ENCODE results near the gene KSR1. TPM values are rescaled to one million over a fixed set of nuclear protein-coding genes. Genes with fewer than 3 reads are reported as not detected.

KSR1 gene
- total RNA-seq, 4 donors from 2014 or later: 10.4 to 17.7 (median 13.2) TPM

- in situ Hi-C loops (cut with MboI; ENCODE audit: low sequenced_read_pairs in 4 of 4) (no loop called here), intact Hi-C loops (cut with DNase I; ENCODE audit: low total_unique reads) (no loop called here)
- H3K36me3 ChIP-seq: no peaks in the 10 kb centered on the region
- no peak for ATAC-seq
- TF ChIP-seq CTCF (IDR thresholded peaks at IDR 0.05 in 4 of 5, conservative IDR thresholded peaks at IDR 0.05 in 1 of 5): no peak
- no peak for TF ChIP-seq POLR2A (IDR thresholded peaks at IDR 0.05)
- H3K4me3 ChIP-seq: no peak overlapping the region
- H3K27me3 ChIP-seq: no peaks in the 10 kb centered on the region
- no peaks in the 10 kb centered on the region for H3K9me3 ChIP-seq
- no peaks in the 10 kb centered on the region for H3K4me1 ChIP-seq
- no peak overlapping the region for H3K27ac ChIP-seq
- DNase-seq: no peak
Measured at GRCh38 chr17:27417596-27418365, 38.5 kb upstream of the KSR1 start.

GRCh38 chr17:27418366-27418615 lies 38.0 kb upstream of the KSR1 start:
- TF ChIP-seq CTCF (IDR thresholded peaks at IDR 0.05 in 4 of 5, conservative IDR thresholded peaks at IDR 0.05 in 1 of 5): no peak
- no peak for TF ChIP-seq POLR2A (IDR thresholded peaks at IDR 0.05)
- in situ Hi-C loops (cut with MboI; ENCODE audit: low sequenced_read_pairs in 4 of 4): no loop called here
- no peak overlapping the region for H3K27ac ChIP-seq
- no peaks in the 10 kb centered on the region for H3K4me1 ChIP-seq
- H3K36me3 ChIP-seq: no peaks in the 10 kb centered on the region
- intact Hi-C loops (cut with DNase I; ENCODE audit: low total_unique reads): no loop called here
- no peaks in the 10 kb centered on the region for H3K9me3 ChIP-seq
- H3K4me3 ChIP-seq: no peak overlapping the region
- ATAC-seq: no peak
- no peak for DNase-seq
- no peaks in the 10 kb centered on the region for H3K27me3 ChIP-seq

GRCh38 chr17:27419156-27419555 lies 37.1 kb upstream of the KSR1 start:
- ATAC-seq (no peak), DNase-seq (no peak)
- Histone ChIP-seq H3K27ac (no peak overlapping the region), H3K4me3 (no peak overlapping the region), H3K36me3 (no peaks in the 10 kb centered on the region), H3K4me1 (no peaks in the 10 kb centered on the region), H3K27me3 (no peaks in the 10 kb centered on the region), H3K9me3 (no peaks in the 10 kb centered on the region)
- intact Hi-C loops (cut with DNase I; ENCODE audit: low total_unique reads) (no loop called here), in situ Hi-C loops (cut with MboI; ENCODE audit: low sequenced_read_pairs in 4 of 4) (no loop called here)
- no peak for TF ChIP-seq CTCF (IDR thresholded peaks at IDR 0.05 in 4 of 5, conservative IDR thresholded peaks at IDR 0.05 in 1 of 5)
- TF ChIP-seq POLR2A (IDR thresholded peaks at IDR 0.05): no peak

GRCh38 chr17:27420211-27420950 lies 35.9 kb upstream of the KSR1 start:
- intact Hi-C loops (cut with DNase I; ENCODE audit: low total_unique reads) (no loop called here), in situ Hi-C loops (cut with MboI; ENCODE audit: low sequenced_read_pairs in 4 of 4) (no loop called here)
- Histone ChIP-seq H3K4me3 (no peak overlapping the region), H3K4me1 (no peaks in the 10 kb centered on the region), H3K27ac (no peak overlapping the region), H3K36me3 (no peaks in the 10 kb centered on the region), H3K27me3 (no peaks in the 10 kb centered on the region), H3K9me3 (no peaks in the 10 kb centered on the region)
- DNase-seq: no peak
- no peak for TF ChIP-seq CTCF (IDR thresholded peaks at IDR 0.05 in 4 of 5, conservative IDR thresholded peaks at IDR 0.05 in 1 of 5)
- no peak for TF ChIP-seq POLR2A (IDR thresholded peaks at IDR 0.05)
- no peak for ATAC-seq

Measured in gastrocnemius medialis (tissue), 4 donors.